ACC112 (cell line): ENCODE measurements around the gene ASB2.

Source experiments
- H2AFZ ChIP-seq: fragments of 200-600 bp; sonication (generic); one replicate; pipeline ENCODE4 v1.6.0; 2017; ENCODE audit warnings: antibody characterized with exemption, low read length; ENCODE audit not compliant: unreplicated experiment
- H3K27ac ChIP-seq: fragments of 200-600 bp; sonication (generic); 2 replicates; pipeline ENCODE4 v1.5.1; 2014; ENCODE audit warnings: low read depth, mild to moderate bottlenecking, antibody characterized with exemption, low read length, moderate library complexity
- H3K27me3 ChIP-seq: fragments of 200-600 bp; sonication (generic); 2 replicates; pipeline ENCODE4 v1.6.1; 2014; ENCODE audit warnings: mild to moderate bottlenecking, antibody characterized with exemption, low read length, moderate library complexity, mixed read lengths; ENCODE audit not compliant: insufficient read depth
- H3K36me3 ChIP-seq: fragments of 200-600 bp; sonication (generic); 2 replicates; pipeline ENCODE4 v1.6.1; 2016; ENCODE audit warnings: mild to moderate bottlenecking, antibody characterized with exemption, low read length, moderate library complexity, mixed read lengths; ENCODE audit not compliant: insufficient read depth
- H3K4me1 ChIP-seq: fragments of 200-600 bp; sonication (generic); one replicate; pipeline ENCODE4 v1.6.1; 2016; ENCODE audit warnings: low read length, mixed read lengths; ENCODE audit not compliant: insufficient read depth, unreplicated experiment, control insufficient read depth
- H3K4me3 ChIP-seq: fragments of 200-600 bp; sonication (generic); 2 replicates; pipeline ENCODE4 v1.5.1; 2014; ENCODE audit warnings: mild to moderate bottlenecking, low read depth, low read length
- H3K79me2 ChIP-seq: fragments of 200-600 bp; sonication (generic); one replicate; pipeline ENCODE4 v1.6.0; 2016; ENCODE audit warnings: low read length; ENCODE audit not compliant: control insufficient read depth, unreplicated experiment, insufficient read depth

The ASB2 gene, protein sequence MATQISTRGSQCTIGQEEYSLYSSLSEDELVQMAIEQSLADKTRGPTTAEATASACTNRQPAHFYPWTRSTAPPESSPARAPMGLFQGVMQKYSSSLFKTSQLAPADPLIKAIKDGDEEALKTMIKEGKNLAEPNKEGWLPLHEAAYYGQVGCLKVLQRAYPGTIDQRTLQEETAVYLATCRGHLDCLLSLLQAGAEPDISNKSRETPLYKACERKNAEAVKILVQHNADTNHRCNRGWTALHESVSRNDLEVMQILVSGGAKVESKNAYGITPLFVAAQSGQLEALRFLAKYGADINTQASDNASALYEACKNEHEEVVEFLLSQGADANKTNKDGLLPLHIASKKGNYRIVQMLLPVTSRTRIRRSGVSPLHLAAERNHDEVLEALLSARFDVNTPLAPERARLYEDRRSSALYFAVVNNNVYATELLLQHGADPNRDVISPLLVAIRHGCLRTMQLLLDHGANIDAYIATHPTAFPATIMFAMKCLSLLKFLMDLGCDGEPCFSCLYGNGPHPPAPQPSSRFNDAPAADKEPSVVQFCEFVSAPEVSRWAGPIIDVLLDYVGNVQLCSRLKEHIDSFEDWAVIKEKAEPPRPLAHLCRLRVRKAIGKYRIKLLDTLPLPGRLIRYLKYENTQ

DNA sequence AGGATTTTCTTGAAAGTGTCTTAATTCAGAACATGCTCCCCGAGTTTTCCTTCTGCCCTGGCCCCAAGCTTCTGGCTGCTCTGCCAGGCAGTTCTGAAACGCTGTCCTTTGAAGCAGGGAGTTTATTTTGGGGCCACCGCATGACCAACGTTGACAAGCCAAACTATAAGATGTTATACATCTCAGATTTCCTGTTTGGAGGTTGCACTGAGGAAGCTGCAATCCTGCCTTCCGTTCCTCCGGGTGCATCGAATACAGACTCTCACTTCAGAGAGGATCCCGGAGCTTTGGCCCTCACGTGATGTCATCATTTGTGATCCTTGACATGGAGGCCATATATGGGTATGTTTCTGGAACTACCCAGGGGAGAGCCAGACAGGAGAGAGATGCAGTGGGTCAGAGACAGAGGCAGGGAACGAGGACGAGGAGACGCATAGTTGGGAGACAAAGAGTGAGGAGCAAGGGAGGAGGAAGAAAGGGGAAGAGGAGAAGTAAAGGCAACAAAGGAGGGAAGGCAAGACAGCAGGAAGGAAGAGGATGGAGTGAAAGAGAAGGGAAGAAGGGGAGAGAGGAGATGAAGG is at the start of gene ASB2:
TSS of gene ASB2 (minus strand) at position 94 of the 581 bp plus-strand sequence. CDS start 12,031 bp downstream, outside the sequence.
- Histone ChIP-seq H3K27ac (no peak within 1 kb of the TSS), H2AFZ (no peak within 1 kb of the TSS)

DNA sequence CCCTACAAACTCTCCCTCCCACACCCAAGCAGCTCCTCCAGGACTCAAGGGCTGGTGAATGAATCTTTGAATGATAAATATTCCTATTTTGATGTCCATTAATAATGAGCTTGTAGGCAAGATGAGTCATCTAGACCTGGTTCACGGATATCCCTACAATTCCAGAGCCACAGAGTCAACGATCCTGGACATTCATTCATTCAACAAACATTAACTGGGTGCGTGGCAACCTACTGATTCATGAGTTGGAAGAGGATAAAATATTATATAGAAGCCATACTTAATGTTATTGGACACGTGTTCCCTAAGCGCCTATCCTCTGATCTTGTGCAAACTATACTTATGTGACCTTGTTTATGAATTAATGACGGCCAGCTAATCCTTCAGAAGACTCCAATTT is 49.4 kb upstream of the ASB2 start:
- Histone ChIP-seq H3K27me3 (no peaks in the 10 kb centered on the region), H3K4me1 (no peaks in the 10 kb centered on the region), H3K4me3 (peak overlapping the region; percentile 79), H3K27ac (no peak overlapping the region), H2AFZ (peak overlapping the region; percentile 55), H3K79me2 (no peaks in the 10 kb centered on the region), H3K36me3 (no peaks in the 10 kb centered on the region)

More for the DNA sequence above, at the start of gene ASB2:
- Histone ChIP-seq H3K36me3 (no peaks in the 10 kb centered on the region), H3K27me3 (peaks cover 6% of the 10 kb centered on the region; the same call in 1 of the 2 replicates), H3K79me2 (no peaks in the 10 kb centered on the region), H3K4me3 (peak within 1 kb of the TSS; percentile 51), H3K4me1 (peaks cover 9% of the 10 kb centered on the region)

DNA sequence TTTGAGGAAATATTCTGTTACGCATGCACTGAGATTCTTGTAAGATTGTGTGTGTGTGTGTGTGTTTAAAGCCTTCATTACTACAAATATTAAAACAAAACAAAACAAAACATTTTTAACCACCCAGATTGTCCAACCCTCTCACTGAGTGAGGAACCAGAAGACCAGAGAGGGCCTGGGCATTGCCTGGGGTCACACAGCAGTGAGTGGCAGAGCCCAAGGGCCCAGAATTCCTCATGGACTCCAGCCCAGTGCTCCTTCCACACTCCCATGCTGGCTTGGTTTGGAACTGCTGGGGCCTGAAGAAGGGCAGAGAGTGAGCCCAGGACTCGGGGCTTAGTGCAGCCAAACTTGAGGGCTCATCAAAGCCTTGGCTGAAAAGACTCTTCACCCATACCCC is 48.2 kb upstream of the ASB2 start:
- H2AFZ ChIP-seq: no peak overlapping the region
- no peaks in the 10 kb centered on the region for H3K79me2 ChIP-seq
- no peaks in the 10 kb centered on the region for H3K4me1 ChIP-seq
- no peaks in the 10 kb centered on the region for H3K36me3 ChIP-seq
- H3K4me3 ChIP-seq: no peak overlapping the region
- H3K27ac ChIP-seq: no peak overlapping the region
- H3K27me3 ChIP-seq: no peaks in the 10 kb centered on the region

DNA sequence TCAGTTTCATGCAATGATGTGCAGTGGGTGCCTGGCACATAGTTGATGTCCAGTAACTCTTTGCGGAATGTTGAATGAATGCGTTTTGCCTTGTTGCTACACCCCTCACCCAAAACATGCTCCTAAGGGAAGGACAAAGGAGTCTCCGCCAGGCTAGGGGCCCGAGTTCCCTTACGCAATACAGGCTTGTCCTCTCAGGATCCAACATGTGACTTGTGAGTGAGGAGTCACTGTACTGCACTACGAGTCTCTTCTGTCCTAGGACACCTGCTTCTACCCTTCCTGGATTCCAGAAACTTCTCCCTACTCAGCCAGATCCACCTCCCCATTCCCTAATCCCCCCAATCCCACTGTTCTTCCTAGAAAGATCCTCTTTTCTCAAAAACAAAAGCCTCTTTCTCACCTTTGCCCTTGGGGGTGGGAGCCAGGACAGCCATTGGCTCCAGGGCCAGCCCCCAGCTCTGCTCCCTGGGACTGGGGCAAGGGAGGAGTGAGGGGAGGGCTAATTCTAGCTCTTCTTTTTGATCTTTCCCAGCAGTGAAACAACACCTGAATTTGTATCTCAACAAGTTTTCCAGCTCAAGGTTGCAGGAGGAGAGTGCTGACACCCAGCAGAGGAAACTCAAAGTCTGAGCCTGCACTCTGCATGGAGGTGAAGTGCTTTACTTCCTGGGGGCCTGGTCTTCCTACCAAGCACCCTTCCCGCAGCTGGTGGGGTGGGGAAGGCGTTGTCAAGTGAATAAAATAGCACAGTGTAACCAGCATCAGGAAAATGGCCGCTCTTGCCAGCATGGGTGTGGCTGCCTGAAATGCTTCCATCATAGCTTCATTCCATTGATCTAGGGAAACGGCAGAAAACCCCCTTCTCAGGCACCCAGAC is 46.4 kb upstream of the ASB2 start:
- H3K27ac ChIP-seq: no peak overlapping the region
- H3K27me3 ChIP-seq: peaks cover 7% of the 10 kb centered on the region; the same call in 1 of the 2 replicates
- no peak overlapping the region for H3K4me3 ChIP-seq
- no peaks in the 10 kb centered on the region for H3K36me3 ChIP-seq
- no peaks in the 10 kb centered on the region for H3K4me1 ChIP-seq
- H2AFZ ChIP-seq: no peak overlapping the region
- no peaks in the 10 kb centered on the region for H3K79me2 ChIP-seq

DNA sequence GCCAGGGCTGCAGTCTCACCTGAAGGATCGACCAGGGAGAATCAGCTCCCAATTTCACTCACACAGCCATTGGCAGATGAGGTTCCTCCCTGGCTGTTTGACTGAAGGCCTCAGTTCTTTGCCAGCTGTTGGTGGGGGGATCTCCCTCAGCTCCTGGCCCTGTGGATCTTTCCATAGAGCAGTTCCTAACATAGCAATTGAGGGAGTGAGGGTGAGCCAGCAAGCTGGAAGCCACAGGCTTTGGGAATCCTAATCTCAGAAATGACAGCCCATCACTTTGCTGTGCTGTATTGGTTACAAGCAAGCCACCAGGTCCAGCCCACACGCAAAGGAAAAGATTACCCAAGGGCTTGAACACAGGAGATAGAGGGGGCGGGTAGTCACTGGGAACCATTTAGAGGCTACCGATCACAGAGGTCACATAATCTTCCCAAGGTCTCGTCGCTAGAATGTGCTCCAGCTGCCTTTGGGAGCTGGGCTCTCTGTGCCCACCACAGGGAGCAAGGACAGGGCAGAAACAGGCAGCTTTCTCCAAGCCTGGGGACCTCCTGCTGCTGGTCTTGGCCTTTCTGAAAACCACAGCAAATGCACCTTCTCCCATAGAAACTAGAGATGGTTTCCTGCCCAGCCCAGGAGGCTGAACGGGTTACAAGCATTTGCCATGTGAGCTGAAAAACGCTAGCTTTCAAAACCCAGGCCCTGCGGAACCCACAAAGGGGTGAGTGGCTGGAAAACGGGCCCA is 45.2 kb upstream of the ASB2 start:
- H3K27me3 ChIP-seq: peaks cover 19% of the 10 kb centered on the region; the same call in 1 of the 2 replicates
- no peaks in the 10 kb centered on the region for H3K79me2 ChIP-seq
- H3K36me3 ChIP-seq: no peaks in the 10 kb centered on the region
- no peak overlapping the region for H2AFZ ChIP-seq
- no peak overlapping the region for H3K4me3 ChIP-seq
- no peak overlapping the region for H3K27ac ChIP-seq
- H3K4me1 ChIP-seq: no peaks in the 10 kb centered on the region

DNA sequence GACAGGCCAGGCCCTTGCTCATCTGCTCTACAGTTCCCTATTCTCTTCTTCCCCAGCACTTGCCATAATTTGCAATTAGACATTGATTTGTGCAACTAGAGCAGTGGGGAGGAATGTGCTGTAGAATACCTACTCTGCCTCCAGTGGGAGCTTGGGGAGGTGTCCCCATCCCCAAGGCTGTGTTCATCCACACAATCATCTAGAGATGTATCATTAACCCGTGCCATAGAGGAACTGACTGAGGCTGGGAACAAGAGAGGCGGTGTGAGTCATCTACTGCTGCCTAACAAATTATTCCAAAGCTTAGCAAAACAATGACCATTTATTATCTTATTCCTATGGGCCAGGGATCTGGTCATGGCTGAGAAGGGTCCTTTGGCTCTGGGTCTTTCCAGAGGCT is 44.6 kb upstream of the ASB2 start:
- no peak overlapping the region for H2AFZ ChIP-seq
- no peaks in the 10 kb centered on the region for H3K4me1 ChIP-seq
- H3K36me3 ChIP-seq: no peaks in the 10 kb centered on the region
- no peak overlapping the region for H3K27ac ChIP-seq
- H3K27me3 ChIP-seq: peaks cover 24% of the 10 kb centered on the region; the same call in 1 of the 2 replicates
- no peaks in the 10 kb centered on the region for H3K79me2 ChIP-seq
- no peak overlapping the region for H3K4me3 ChIP-seq

DNA sequence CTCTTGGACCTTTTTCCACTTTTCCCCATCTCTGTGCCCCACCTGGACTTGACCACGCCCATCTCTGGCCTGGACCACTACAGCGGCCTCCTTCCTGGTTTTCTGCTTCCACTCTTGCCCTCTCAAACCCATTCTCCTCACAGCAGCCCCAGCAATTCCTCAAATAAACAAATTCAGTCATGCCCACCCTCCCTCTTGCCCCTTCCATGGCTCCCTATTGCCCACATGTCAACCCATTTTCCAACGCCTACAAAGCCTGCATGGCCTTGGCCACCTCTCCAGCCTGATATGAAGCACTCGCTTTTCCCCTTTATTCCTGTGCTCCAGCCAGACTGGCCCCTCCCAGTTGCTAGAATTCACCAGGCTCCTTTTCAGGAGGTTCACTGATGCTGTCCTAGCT is 43.9 kb upstream of the ASB2 start:
- H3K27me3 ChIP-seq: peaks cover 30% of the 10 kb centered on the region
- no peak overlapping the region for H2AFZ ChIP-seq
- H3K27ac ChIP-seq: no peak overlapping the region

DNA sequence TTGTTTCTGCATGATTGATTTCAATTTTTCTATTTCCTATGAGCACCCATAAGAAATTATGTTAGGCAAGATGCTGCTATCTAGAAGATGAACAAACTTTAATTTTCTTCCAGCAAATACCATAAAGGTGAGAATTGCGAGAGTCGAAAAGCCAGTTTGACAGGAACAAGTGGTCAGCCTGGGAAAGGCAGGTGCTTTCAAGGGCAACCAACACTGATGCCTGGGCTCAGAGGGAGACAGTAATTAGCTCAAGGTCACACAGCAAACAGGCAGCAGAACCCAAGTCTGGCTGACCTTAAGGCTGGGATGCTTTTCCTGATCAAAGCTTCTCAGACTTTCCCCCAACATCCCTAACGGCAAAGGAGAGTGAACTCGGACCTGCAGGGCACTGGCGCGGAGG is 43.0 kb upstream of the ASB2 start:
- H3K27me3 ChIP-seq: peaks cover 31% of the 10 kb centered on the region
- H2AFZ ChIP-seq: no peak overlapping the region
- H3K79me2 ChIP-seq: no peaks in the 10 kb centered on the region
- H3K27ac ChIP-seq: no peak overlapping the region
- no peaks in the 10 kb centered on the region for H3K4me1 ChIP-seq
- no peaks in the 10 kb centered on the region for H3K36me3 ChIP-seq
- no peak overlapping the region for H3K4me3 ChIP-seq

More for the DNA sequence above, 43.9 kb upstream of the ASB2 start:
- Histone ChIP-seq H3K36me3 (no peaks in the 10 kb centered on the region), H3K79me2 (no peaks in the 10 kb centered on the region), H3K4me1 (no peaks in the 10 kb centered on the region), H3K4me3 (no peak overlapping the region)

DNA sequence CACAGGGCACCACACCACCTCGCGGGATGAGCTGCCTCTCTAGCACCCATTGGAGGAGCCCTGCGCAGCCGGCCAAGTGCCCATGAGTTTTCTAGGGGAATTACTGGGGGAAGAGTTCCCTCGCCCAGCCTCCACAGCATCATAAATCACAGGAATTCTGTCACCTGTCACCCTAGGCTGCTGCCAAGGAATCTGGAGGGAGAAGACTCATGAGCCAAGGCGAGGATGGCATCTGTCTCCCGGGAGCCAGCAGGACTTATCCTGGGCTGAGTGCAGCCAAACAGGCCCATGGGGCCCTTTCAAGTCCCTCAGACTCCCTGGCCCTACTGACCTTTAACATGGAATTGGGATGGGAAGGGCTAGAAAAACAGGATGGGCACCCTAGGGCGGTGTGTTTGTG is 41.9 kb upstream of the ASB2 start:
- Histone ChIP-seq H3K79me2 (no peaks in the 10 kb centered on the region), H3K36me3 (no peaks in the 10 kb centered on the region), H3K4me1 (no peaks in the 10 kb centered on the region), H3K27ac (no peak overlapping the region), H3K27me3 (peaks cover 31% of the 10 kb centered on the region), H2AFZ (no peak overlapping the region), H3K4me3 (no peak overlapping the region)
